Stimulated activated naive B cell treated with anti-CD40 and anti-IgM and Interleukin-4, amounts not matched to agents 10 μg/mL and 1 μg/mL and 100 μg/mL, for 72 hours (primary cell): Measurements from ENCODE around the gene GBP5.
A peak's percentile ranks its signal among the peaks of the same experiment; 100 is the strongest.
"Not testable (repeated sequence)": the region's sequence is repeated elsewhere in the genome, so short reads cannot be mapped to it uniquely, and the experiment has no call there.

Source experiments
- ATAC-seq, 2 donors: fragments of 150-1000 bp; cut with Tn5 transposase; replicated peaks; 2 replicates each; pipeline ENCODE4 v1.10.0; 2021; ENCODE audit warnings: moderate library complexity in 1 of 2
- DNase-seq: peaks from one replicate; pipeline ENCODE4 v3.0.0; 2021
- H3K27ac Mint-ChIP-seq: one replicate; pipeline ENCODE4 v1.8.0; 2022; ENCODE audit warnings: mild to moderate bottlenecking, mixed read lengths
- H3K27me3 Mint-ChIP-seq, 2 donors: one replicate each; pipeline ENCODE4 v1.8.0; 2022; ENCODE audit warnings: mixed read lengths in 2 of 2
- H3K36me3 Mint-ChIP-seq, 2 donors: one replicate each; pipeline ENCODE4 v1.8.0; 2022; ENCODE audit warnings: mixed read lengths in 2 of 2, mild to moderate bottlenecking in 1 of 2
- H3K4me1 Mint-ChIP-seq, 2 donors: one replicate each; pipeline ENCODE4 v1.8.0; 2022; ENCODE audit warnings: mixed read lengths in 2 of 2, mild to moderate bottlenecking in 1 of 2
- H3K4me3 Mint-ChIP-seq, 2 donors: one replicate each; pipeline ENCODE4 v1.8.0; 2022; ENCODE audit warnings: mild to moderate bottlenecking in 2 of 2, mixed read lengths in 2 of 2, moderate library complexity in 1 of 2
- H3K9me3 Mint-ChIP-seq, 2 donors: one replicate each; pipeline ENCODE4 v1.8.0; 2022; ENCODE audit warnings: mixed read lengths in 2 of 2, mild to moderate bottlenecking in 1 of 2

GBP5 gene

DNA sequence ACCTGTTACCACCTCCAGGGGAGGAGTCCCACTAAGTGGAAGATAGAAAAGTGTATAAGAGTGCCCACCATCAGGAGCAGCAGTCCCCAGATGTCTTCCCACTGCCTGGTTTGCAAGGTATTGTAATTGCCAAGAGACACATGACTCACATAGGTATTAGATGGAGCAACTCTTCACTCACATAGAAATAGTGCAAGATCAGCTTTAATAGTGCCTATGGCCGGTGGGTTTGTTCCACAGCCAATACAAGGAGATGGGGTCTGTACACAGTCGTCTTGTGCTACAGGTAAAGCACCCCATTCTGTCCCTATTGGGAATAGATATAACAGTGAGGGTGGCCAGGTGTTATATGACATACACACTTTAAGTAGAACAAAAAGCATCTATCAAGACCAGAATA lies 18.6 kb upstream of the GBP5 start:
- DNase-seq (no peak), ATAC-seq (no peak)
- Mint-ChIP-seq H3K27ac (no peak overlapping the region), H3K4me3 (no peak overlapping the region), H3K9me3 (peaks cover 3 to 8% of the 10 kb centered on the region in 2 donors), H3K36me3 (peaks cover 1 to 3% of the 10 kb centered on the region in 2 donors), H3K4me1 (peaks cover 9 to 16% of the 10 kb centered on the region in 2 donors), H3K27me3 (no peaks in the 10 kb centered on the region)

GRCh38 chr1:89288051-89288340 lies 15.3 kb upstream of the GBP5 start:
- Mint-ChIP-seq H3K9me3 (peaks cover 2 to 6% of the 10 kb centered on the region in 2 donors), H3K36me3 (peaks cover under 1 to 2% of the 10 kb centered on the region in 2 donors), H3K4me1 (peaks cover 9 to 18% of the 10 kb centered on the region in 2 donors), H3K27ac (no peak overlapping the region), H3K27me3 (no peaks in the 10 kb centered on the region), H3K4me3 (no peak overlapping the region)
- ATAC-seq (no peak), DNase-seq (no peak)

GRCh38 chr1:89287181-89288050 lies 14.8 kb upstream of the GBP5 start:
- Mint-ChIP-seq H3K9me3 (peaks cover 0 to 5% of the 10 kb centered on the region in 2 donors), H3K36me3 (no peaks in the 10 kb centered on the region), H3K4me3 (peak overlapping the region in 1 of 2 donors; percentile 55), H3K27ac (peak overlapping the region; percentile 74), H3K4me1 (peaks cover 9 to 18% of the 10 kb centered on the region in 2 donors), H3K27me3 (no peaks in the 10 kb centered on the region)
- DNase-seq, result no peak
- ATAC-seq, result no peak

- no peaks in the 10 kb centered on the region for H3K36me3 Mint-ChIP-seq
Observed at GRCh38 chr1:89286549-89287180, 14.0 kb upstream of the GBP5 start.

DNA sequence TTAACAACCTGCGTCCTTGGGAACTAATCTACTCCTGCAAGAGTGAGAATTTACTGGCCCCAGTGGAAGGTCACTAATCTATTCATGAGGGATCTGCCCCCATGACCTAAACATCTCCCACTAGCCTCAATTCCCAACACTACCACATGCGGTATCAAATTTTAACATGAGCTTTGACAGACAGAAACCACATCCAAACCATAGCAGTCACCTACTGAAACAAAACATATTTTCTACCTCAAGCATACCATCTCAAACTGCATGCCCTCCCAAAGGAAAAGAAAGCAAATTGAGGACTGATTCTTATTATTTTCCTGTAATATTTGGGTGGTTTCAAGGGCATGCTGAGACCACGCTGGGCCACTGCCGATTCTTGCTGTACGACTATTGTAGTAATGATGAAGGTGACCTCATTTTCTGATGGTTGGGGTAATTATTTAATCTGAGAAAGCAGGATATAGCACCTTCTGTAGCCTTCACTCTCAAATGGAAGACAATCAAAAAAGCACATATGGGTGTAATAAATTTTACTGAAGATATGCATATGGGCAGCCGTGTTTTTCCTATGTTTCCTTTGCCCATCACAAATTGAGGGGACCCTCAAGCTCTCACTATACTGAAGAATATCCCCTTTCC lies 13.2 kb upstream of the GBP5 start:
- peaks cover 9 to 18% of the 10 kb centered on the region in 2 donors for H3K4me1 Mint-ChIP-seq
- no peak for DNase-seq
- no peak overlapping the region for H3K27ac Mint-ChIP-seq
- H3K9me3 Mint-ChIP-seq, result peaks cover 0 to 4% of the 10 kb centered on the region in 2 donors
- ATAC-seq, result no peak
- no peak overlapping the region for H3K4me3 Mint-ChIP-seq
- no peaks in the 10 kb centered on the region for H3K36me3 Mint-ChIP-seq
- H3K27me3 Mint-ChIP-seq, result no peaks in the 10 kb centered on the region

More at GRCh38 chr1:89286549-89287180, 14.0 kb upstream of the GBP5 start:
- Mint-ChIP-seq H3K4me3 (peak overlapping the region; percentile 46 to 53), H3K4me1 (peaks cover 9 to 18% of the 10 kb centered on the region in 2 donors), H3K27me3 (no peaks in the 10 kb centered on the region), H3K27ac (no peak overlapping the region), H3K9me3 (peaks cover 0 to 4% of the 10 kb centered on the region in 2 donors)
- DNase-seq, result no peak
- ATAC-seq, result peak; percentile 63 to 81

DNA sequence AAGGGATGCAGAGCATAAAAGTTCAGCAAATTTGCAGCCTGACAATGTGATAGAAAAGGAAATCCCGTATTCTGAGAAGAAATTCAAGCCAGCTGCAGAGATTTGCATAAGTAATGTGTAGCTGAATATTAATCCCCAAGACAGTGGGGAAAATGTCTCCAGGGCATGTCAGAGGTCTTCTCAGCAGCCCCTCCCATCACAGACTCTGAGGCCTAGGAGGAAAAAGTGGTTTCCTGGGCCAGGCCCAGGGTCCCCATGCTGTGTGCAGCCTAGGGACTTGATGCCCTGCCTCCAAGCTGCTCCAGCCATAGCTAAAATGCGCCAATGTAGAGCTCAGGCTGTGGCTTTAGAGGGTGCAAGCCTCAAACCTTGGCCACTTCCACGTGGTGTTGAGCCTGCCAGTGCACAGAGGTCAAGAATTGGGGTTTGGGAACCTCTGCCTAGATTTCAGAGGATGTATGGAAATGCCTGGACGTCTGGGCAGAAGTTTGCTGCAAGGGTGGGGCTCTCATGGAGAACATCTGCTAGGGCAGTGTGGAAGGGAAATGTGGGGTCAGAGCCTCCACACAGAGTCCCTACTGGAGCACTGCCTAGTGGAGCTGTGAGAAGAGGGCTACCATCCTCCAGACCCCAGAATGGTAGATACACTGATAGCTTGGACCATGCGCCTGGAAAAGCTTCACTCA lies 11.6 kb upstream of the GBP5 start:
- peaks cover 9 to 18% of the 10 kb centered on the region in 2 donors for H3K4me1 Mint-ChIP-seq
- H3K36me3 Mint-ChIP-seq, H3K9me3 Mint-ChIP-seq, H3K27me3 Mint-ChIP-seq, H3K4me3 Mint-ChIP-seq, ATAC-seq, H3K27ac Mint-ChIP-seq, DNase-seq: not testable (repeated sequence)

DNA sequence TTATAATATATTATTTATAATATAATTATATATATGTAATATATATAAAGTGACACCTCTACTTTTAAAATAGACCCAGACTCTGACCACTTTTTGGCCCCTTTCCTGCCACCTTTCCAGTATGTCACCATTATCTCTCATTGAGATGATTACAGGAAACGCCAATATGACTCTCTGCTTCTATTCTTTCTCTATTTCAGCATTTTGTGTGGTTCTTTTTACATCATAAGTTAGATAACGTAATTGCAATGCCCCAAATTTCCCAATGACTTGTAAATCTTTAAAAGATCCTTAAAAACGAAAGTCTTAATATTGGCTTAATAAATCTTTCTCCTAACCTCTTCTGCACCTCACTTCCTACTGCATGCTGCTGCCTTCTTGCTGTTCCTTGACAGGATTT lies 8.1 kb upstream of the GBP5 start:
- ATAC-seq (no peak), DNase-seq (no peak)
- Mint-ChIP-seq H3K4me3 (no peak overlapping the region), H3K36me3 (no peaks in the 10 kb centered on the region), H3K9me3 (peaks cover 0 to 4% of the 10 kb centered on the region in 2 donors), H3K27me3 (no peaks in the 10 kb centered on the region), H3K27ac (no peak overlapping the region), H3K4me1 (peaks cover 5 to 7% of the 10 kb centered on the region in 2 donors)

- ATAC-seq (peak in 1 of 2 donors; percentile 23), DNase-seq (no peak)
- Mint-ChIP-seq H3K27ac (no peak overlapping the region), H3K36me3 (no peaks in the 10 kb centered on the region), H3K9me3 (no peaks in the 10 kb centered on the region), H3K4me1 (peaks cover 11 to 12% of the 10 kb centered on the region in 2 donors), H3K4me3 (no peak overlapping the region), H3K27me3 (no peaks in the 10 kb centered on the region)
Observed at GRCh38 chr1:89279011-89279466, 6.4 kb upstream of the GBP5 start.

DNA sequence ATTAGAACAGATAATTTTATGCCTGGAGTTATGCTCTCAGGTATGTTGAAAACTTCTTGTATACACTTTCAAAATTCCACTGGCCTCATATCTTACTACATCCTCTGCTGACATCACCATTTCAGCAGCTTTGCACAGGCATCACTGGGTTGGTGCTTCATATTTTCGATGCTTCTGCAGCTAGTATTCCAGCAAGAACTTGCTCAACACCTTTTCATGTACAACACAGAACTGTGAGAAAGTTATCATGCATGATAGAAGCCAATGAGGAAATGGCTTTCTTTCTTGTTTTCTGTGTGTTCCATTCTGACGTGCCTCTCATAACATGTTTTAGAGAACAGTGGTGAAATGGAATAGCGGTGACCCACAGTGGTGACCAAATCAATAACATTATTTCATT lies 5.1 kb upstream of the GBP5 start:
- Mint-ChIP-seq H3K27ac (no peak overlapping the region), H3K36me3 (peaks cover 4 to 5% of the 10 kb centered on the region in 2 donors), H3K27me3 (no peaks in the 10 kb centered on the region), H3K4me1 (peaks cover 15 to 16% of the 10 kb centered on the region in 2 donors), H3K4me3 (no peak overlapping the region), H3K9me3 (peaks cover 0 to 3% of the 10 kb centered on the region in 2 donors)
- ATAC-seq (peak; percentile 41 to 42), DNase-seq (no peak)

DNA sequence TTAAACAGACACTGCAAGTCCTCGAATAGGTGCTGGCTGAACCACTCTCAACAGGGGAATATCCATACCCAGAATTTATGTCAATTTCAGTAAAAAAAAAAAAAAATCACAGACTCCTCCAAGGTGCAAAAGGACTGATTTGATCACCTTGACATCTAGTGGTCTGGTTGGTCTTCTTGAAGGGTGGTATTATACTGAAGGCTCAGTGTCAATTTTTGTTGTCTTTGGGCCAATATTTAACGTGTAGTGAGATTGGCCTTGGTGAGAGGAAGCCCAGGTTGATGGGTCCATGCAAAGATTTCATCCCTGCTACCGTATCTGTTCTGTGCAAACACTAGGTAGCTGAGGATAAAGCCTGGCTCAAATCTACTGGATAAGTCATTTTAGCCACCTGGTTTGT lies 4.0 kb upstream of the GBP5 start:
- Mint-ChIP-seq H3K4me1 (peaks cover 18 to 26% of the 10 kb centered on the region in 2 donors), H3K27ac (no peak overlapping the region), H3K4me3 (no peak overlapping the region), H3K36me3 (peaks cover 5 to 7% of the 10 kb centered on the region in 2 donors), H3K27me3 (no peaks in the 10 kb centered on the region), H3K9me3 (peaks cover 0 to 3% of the 10 kb centered on the region in 2 donors)
- ATAC-seq (no peak), DNase-seq (no peak)

DNA sequence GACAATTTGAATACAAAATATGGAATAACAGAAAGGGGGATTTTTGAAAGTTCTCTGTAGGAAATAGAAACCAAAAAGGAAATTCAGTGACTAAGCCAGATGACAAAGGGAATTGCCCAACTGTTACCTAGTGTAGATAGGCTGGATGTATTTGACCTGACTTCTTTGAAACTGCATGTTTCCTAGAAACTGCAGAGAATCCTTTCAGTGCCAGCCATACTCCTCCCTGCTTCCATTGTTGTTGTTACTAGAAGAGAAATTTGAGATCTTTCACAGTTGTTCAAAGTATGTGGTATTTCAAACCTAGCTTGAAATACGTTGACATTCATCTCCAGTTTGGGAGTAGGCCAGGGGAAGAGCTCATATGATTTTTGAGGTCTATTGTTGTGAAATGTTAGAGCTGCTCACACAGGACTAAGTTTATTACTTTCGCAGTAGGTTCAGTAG lies 1.8 kb upstream of the GBP5 start:
- ATAC-seq, result no peak
- no peaks in the 10 kb centered on the region for H3K27me3 Mint-ChIP-seq
- peaks cover 0 to 3% of the 10 kb centered on the region in 2 donors for H3K9me3 Mint-ChIP-seq
- H3K4me3 Mint-ChIP-seq, result peak overlapping the region; percentile 22 to 36
- peaks cover 26 to 42% of the 10 kb centered on the region in 2 donors for H3K4me1 Mint-ChIP-seq
- DNase-seq, result no peak
- H3K36me3 Mint-ChIP-seq, result peaks cover 5 to 7% of the 10 kb centered on the region in 2 donors
- no peak overlapping the region for H3K27ac Mint-ChIP-seq

GRCh38 chr1:89273324-89273778 lies 691 bp upstream of the GBP5 start:
- Mint-ChIP-seq H3K27ac (no peak overlapping the region), H3K27me3 (no peaks in the 10 kb centered on the region), H3K36me3 (peaks cover 6 to 13% of the 10 kb centered on the region in 2 donors), H3K4me1 (peaks cover 30 to 42% of the 10 kb centered on the region in 2 donors), H3K9me3 (peaks cover 0 to 3% of the 10 kb centered on the region in 2 donors), H3K4me3 (peak overlapping the region; percentile 97 to 99)
- no peak for DNase-seq
- no peak for ATAC-seq

- ATAC-seq (peak in 1 of 2 donors; percentile 42), DNase-seq (no peak)
- Mint-ChIP-seq H3K9me3 (peaks cover 0 to 3% of the 10 kb centered on the region in 2 donors), H3K4me3 (peak overlapping the region; percentile 97 to 99), H3K27ac (no peak overlapping the region), H3K27me3 (no peaks in the 10 kb centered on the region), H3K36me3 (peaks cover 14 to 21% of the 10 kb centered on the region in 2 donors), H3K4me1 (peaks cover 25 to 37% of the 10 kb centered on the region in 2 donors)
Observed at GRCh38 chr1:89271341-89272015, 1.2 kb downstream of the GBP5 start.
